GM19239 (cell line): ENCODE measurements around the gene SFXN1.

ENCODE experiments used
- DNase-seq: peaks from one replicate; pipeline ENCODE4 v3.0.0; 2011; ENCODE audit warnings: low spot score; ENCODE audit not compliant: insufficient read length
- FAIRE-seq: peaks from 2 replicates; lab custom pipeline; 2011; peaks lifted over from hg19 to GRCh38; lab: Jason Lieb, UNC

Gene SFXN1

GRCh38 chr5:175464074-175464941 is 14.1 kb upstream of the SFXN1 start:
- FAIRE-seq (peak; percentile 91), DNase-seq (no peak)

- FAIRE-seq (no peak), DNase-seq (no peak)
Observed at GRCh38 chr5:175464942-175465233, 13.5 kb upstream of the SFXN1 start.

GRCh38 chr5:175465282-175465681 is 13.1 kb upstream of the SFXN1 start:
- FAIRE-seq = no peak
- DNase-seq = no peak

- no peak for DNase-seq
- FAIRE-seq = no peak
Observed at GRCh38 chr5:175466700-175467318, 11.6 kb upstream of the SFXN1 start.

- DNase-seq (no peak), FAIRE-seq (no peak)
Observed at GRCh38 chr5:175467983-175468690, 10.2 kb upstream of the SFXN1 start.

- FAIRE-seq = no peak
Observed at GRCh38 chr5:175468892-175469291, 9.5 kb upstream of the SFXN1 start.

GRCh38 chr5:175469916-175470315 is 8.4 kb upstream of the SFXN1 start:
- DNase-seq = no peak
- FAIRE-seq = no peak

More at GRCh38 chr5:175468892-175469291, 9.5 kb upstream of the SFXN1 start:
- no peak for DNase-seq

GRCh38 chr5:175470781-175471180 is 7.6 kb upstream of the SFXN1 start:
- FAIRE-seq (no peak), DNase-seq (no peak)

- DNase-seq (no peak), FAIRE-seq (no peak)
Observed at GRCh38 chr5:175471196-175471595, 7.2 kb upstream of the SFXN1 start.

GRCh38 chr5:175471628-175472027 is 6.7 kb upstream of the SFXN1 start:
- FAIRE-seq (no peak), DNase-seq (no peak)

GRCh38 chr5:175472378-175472777 is 6.0 kb upstream of the SFXN1 start:
- DNase-seq (no peak), FAIRE-seq (no peak)

- DNase-seq (no peak), FAIRE-seq (no peak)
Observed at GRCh38 chr5:175475248-175475647, 3.1 kb upstream of the SFXN1 start.

GRCh38 chr5:175477440-175477839 is 920 bp upstream of the SFXN1 start:
- no peak for FAIRE-seq
- no peak for DNase-seq

GRCh38 chr5:175478008-175478383 is 364 bp upstream of the SFXN1 start:
- DNase-seq (no peak), FAIRE-seq (no peak)

GRCh38 chr5:175479125-175479881 is 943 bp downstream of the SFXN1 start:
- DNase-seq (no peak), FAIRE-seq (no peak)

GRCh38 chr5:175483337-175483736 is 5.0 kb downstream of the SFXN1 start:
- FAIRE-seq = no peak
- DNase-seq = no peak

GRCh38 chr5:175484322-175484721 is 6.0 kb downstream of the SFXN1 start:
- FAIRE-seq (no peak), DNase-seq (no peak)

- FAIRE-seq (no peak), DNase-seq (no peak)
Observed at GRCh38 chr5:175484829-175485228, 6.5 kb downstream of the SFXN1 start.

GRCh38 chr5:175485631-175486030 is 7.3 kb downstream of the SFXN1 start:
- FAIRE-seq (no peak), DNase-seq (no peak)

- DNase-seq (no peak), FAIRE-seq (no peak)
Observed at GRCh38 chr5:175487514-175488222, 9.3 kb downstream of the SFXN1 start.
